Measurements from ENCODE around the gene BNC1. TPM values are rescaled to one million over a fixed set of nuclear protein-coding genes. Genes with fewer than 3 reads are reported as not detected.
"Not testable (repeated sequence)": the region's sequence is repeated elsewhere in the genome, so short reads cannot be mapped to it uniquely, and the experiment has no call there.

The BNC1 gene
- total RNA-seq, 1 donor from 2014 or later, result 21.3 TPM

- Histone ChIP-seq H3K36me3 (ENCODE audit: control insufficient read depth, insufficient read depth, low read length) (no peaks in the 10 kb centered on the region), H3K4me3 (ENCODE audit: low read depth, low read length) (no peak overlapping the region), H3K27me3 (ENCODE audit: control insufficient read depth, insufficient read depth, low read length) (peaks cover 4% of the 10 kb centered on the region)
- no peak for DNase-seq (ENCODE audit: low read depth)
- TF ChIP-seq CTCF (IDR thresholded peaks at IDR 0.05; ENCODE audit: insufficient read depth, low read length, poor library complexity, severe bottlenecking), result no peak
These were observed 33.7 kb downstream of the BNC1 start for GRCh38 chr15:83250781-83251180.

GRCh38 chr15:83249030-83249343 lies 35.5 kb downstream of the BNC1 start:
- peaks cover 4% of the 10 kb centered on the region for H3K27me3 ChIP-seq (ENCODE audit: control insufficient read depth, insufficient read depth, low read length)
- DNase-seq (ENCODE audit: low read depth), result no peak
- TF ChIP-seq CTCF (IDR thresholded peaks at IDR 0.05; ENCODE audit: insufficient read depth, low read length, poor library complexity, severe bottlenecking), result no peak
- H3K36me3 ChIP-seq (ENCODE audit: control insufficient read depth, insufficient read depth, low read length), result no peaks in the 10 kb centered on the region
- H3K4me3 ChIP-seq (ENCODE audit: low read depth, low read length), result no peak overlapping the region

GRCh38 chr15:83248151-83249029 lies 36.1 kb downstream of the BNC1 start:
- H3K4me3 ChIP-seq (ENCODE audit: low read depth, low read length), result no peak overlapping the region
- peaks cover 4% of the 10 kb centered on the region for H3K27me3 ChIP-seq (ENCODE audit: control insufficient read depth, insufficient read depth, low read length)
- DNase-seq (ENCODE audit: low read depth), result peak; percentile 10
- H3K36me3 ChIP-seq (ENCODE audit: control insufficient read depth, insufficient read depth, low read length), result no peaks in the 10 kb centered on the region
- peak; percentile 74 for TF ChIP-seq CTCF (IDR thresholded peaks at IDR 0.05; ENCODE audit: insufficient read depth, low read length, poor library complexity, severe bottlenecking)

- Histone ChIP-seq H3K36me3 (ENCODE audit: control insufficient read depth, insufficient read depth, low read length) (no peaks in the 10 kb centered on the region), H3K4me3 (ENCODE audit: low read depth, low read length) (no peak overlapping the region), H3K27me3 (ENCODE audit: control insufficient read depth, insufficient read depth, low read length) (peaks cover 4% of the 10 kb centered on the region)
- no peak for TF ChIP-seq CTCF (IDR thresholded peaks at IDR 0.05; ENCODE audit: insufficient read depth, low read length, poor library complexity, severe bottlenecking)
- no peak for DNase-seq (ENCODE audit: low read depth)
These were observed 40.8 kb downstream of the BNC1 start for GRCh38 chr15:83243634-83244033.

GRCh38 chr15:83230242-83230641 lies 54.2 kb downstream of the BNC1 start:
- no peak for TF ChIP-seq CTCF (IDR thresholded peaks at IDR 0.05; ENCODE audit: insufficient read depth, low read length, poor library complexity, severe bottlenecking)
- Histone ChIP-seq H3K27me3 (ENCODE audit: control insufficient read depth, insufficient read depth, low read length) (no peaks in the 10 kb centered on the region), H3K4me3 (ENCODE audit: low read depth, low read length) (no peak overlapping the region), H3K36me3 (ENCODE audit: control insufficient read depth, insufficient read depth, low read length) (no peaks in the 10 kb centered on the region)
- no peak for DNase-seq (ENCODE audit: low read depth)

GRCh38 chr15:83225449-83225848 lies 59.0 kb downstream of the BNC1 start:
- Histone ChIP-seq H3K4me3 (ENCODE audit: low read depth, low read length) (no peak overlapping the region), H3K36me3 (ENCODE audit: control insufficient read depth, insufficient read depth, low read length) (no peaks in the 10 kb centered on the region), H3K27me3 (ENCODE audit: control insufficient read depth, insufficient read depth, low read length) (no peaks in the 10 kb centered on the region)
- no peak for TF ChIP-seq CTCF (IDR thresholded peaks at IDR 0.05; ENCODE audit: insufficient read depth, low read length, poor library complexity, severe bottlenecking)
- DNase-seq (ENCODE audit: low read depth), result no peak

- H3K36me3 ChIP-seq (ENCODE audit: control insufficient read depth, insufficient read depth, low read length); H3K4me3 ChIP-seq (ENCODE audit: low read depth, low read length); DNase-seq (ENCODE audit: low read depth); H3K27me3 ChIP-seq (ENCODE audit: control insufficient read depth, insufficient read depth, low read length): not testable (repeated sequence)
These were observed 62.7 kb downstream of the BNC1 start for GRCh38 chr15:83221781-83222180.
